ENCODE data around the gene ARHGAP5.

The ARHGAP5 gene

DNA sequence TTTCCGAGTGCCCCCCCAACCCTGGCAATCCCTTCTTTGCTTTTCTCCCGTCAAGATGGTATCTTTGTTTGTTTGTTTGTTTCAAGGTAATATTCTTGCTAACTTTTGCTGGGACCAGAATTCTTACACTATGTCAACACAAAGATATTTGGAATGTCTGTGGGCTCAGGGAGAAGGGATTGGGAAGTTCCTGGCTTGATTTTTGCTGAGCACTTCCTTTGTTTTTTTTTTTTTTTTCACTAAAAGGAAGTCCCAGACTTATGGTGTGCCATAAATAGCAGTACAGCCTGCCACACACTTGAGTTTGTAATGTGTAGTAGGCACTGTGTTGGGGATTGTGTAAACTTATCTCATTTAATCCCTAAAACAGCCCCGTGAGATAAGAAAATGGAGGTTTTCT is 113.6 kb downstream of the ARHGAP5 start:
- no peak for FAIRE-seq

DNA sequence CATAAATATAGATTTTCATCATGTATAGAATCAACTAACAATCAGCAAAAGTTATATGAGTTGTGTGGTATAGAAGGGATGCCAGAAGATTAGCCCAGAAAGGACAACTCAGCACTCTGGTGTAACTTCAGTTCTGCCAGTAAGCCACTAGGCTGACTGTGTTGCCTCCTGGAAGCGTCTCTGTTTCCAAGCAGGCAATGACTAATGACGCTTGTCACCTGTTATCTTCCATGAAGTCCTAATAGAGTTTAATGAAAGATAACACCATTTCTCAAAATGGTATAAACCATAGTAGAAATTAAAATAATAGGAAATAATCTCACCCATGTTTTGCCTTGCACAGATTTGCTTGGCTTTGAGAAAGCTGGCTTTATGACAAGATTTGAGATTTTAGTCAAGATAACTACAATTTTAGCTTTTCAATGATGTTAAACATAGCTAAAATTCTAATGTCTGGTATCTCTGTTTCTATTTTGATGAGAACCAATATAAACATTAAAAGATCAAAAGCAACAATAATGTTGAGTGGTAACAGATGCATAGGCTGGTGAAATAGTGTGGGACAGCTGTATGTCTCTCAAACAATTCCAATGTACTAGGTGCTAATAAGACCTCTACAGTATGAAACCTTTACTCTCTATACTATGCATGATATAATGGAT is 115.7 kb downstream of the ARHGAP5 start:
- no peak for FAIRE-seq

GRCh38 chr14:32193532-32193931 is 116.4 kb downstream of the ARHGAP5 start:
- no peak for FAIRE-seq

GRCh38 chr14:32195636-32196035 is 118.5 kb downstream of the ARHGAP5 start:
- no peak for FAIRE-seq

DNA sequence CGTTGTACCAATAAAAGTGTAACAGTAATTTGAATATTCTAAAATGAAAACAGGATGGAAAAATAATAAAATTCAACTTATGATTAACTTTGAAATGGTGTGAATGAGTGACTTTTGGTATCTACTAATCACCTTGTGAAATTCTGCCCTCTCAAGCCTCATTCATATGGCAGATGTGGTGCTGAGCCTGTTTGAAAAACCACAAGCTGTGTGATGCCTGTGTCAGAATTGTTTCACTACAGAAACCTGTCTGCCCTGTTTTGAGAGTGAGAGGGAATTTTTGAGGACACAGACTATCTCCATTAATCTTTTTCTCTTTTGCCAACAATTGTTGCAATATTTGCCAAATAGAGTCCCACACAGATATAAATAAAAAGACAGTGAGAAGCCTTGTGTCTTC is 120.8 kb downstream of the ARHGAP5 start:
- FAIRE-seq = no peak

- FAIRE-seq = no peak
Observed at GRCh38 chr14:32200368-32201192, 123.5 kb downstream of the ARHGAP5 start.

- no peak for FAIRE-seq
Observed at GRCh38 chr14:32201193-32201815, 124.2 kb downstream of the ARHGAP5 start.

- FAIRE-seq = no peak
Observed at GRCh38 chr14:32201816-32202490, 124.8 kb downstream of the ARHGAP5 start, which contains the start of gene RNU6-7. TSS of gene RNU6-7 (plus strand) at chr14:32202045.

GRCh38 chr14:32202491-32202997 is 125.4 kb downstream of the ARHGAP5 start:
- FAIRE-seq = no peak

- FAIRE-seq = peak; percentile 41
Observed at GRCh38 chr14:32202998-32203882, 126.1 kb downstream of the ARHGAP5 start, which contains the start of gene RNU6-8. TSS of gene RNU6-8 (minus strand) at chr14:32203269.

DNA sequence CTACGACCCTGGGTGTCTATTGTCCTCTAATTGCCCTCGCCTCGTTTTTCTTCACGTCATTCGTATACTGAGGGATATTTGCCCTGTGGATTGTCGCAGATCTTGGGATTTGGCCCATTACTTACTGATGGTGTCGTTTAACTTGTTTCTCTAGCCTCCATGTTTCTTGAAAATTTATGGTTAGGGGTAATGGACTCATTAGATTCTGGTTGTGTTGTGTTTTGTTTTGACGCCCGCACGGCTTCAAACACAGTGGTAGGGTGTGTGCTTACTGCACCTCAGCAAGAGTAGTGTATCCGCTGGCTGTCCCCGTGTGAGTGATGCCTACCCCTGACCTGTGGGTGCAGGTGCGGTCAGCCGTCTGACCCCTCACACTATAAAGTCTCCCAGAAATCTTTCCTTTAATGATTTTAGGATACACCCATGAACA is 126.8 kb downstream of the ARHGAP5 start:
- FAIRE-seq = no peak

DNA sequence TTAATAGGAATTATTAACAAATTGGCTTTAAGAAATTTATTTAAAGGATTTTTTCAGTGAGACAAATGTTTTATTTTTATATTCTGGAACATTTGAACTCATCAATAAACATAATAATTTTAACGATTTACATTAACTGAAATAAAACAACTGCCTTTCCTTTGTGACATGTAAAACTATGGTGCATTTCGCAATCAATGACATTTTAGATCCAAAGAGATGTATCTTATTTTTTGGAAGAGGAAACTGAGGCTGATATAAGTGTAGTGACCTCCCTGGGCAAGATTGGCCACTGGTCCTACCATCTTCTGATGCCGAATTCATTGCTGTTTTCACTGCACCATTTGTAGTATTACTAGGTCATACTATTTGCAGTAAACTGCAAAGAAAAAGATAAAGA is 128.4 kb downstream of the ARHGAP5 start:
- no peak for FAIRE-seq

- no peak for FAIRE-seq
Observed at GRCh38 chr14:32205984-32206383, 128.9 kb downstream of the ARHGAP5 start.

DNA sequence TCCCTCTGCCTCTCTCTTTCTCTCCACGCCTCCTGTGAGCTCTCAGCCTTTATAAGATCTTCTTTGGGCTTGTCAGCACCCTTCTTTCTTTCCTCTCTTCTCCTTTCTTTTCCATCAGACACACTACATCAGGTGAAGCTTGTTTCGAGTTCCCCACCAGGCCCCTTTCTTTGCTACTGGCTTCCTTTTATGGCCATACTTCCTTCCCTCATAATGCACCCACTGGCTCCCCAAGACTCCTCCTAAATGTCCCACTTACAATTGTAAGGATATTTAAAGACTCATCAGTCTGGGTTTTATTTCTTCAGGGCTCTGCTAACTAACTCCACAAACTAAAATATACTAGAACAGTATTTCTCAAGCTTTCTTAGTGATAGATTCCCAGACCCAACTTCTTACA is 129.4 kb downstream of the ARHGAP5 start:
- FAIRE-seq = no peak

DNA sequence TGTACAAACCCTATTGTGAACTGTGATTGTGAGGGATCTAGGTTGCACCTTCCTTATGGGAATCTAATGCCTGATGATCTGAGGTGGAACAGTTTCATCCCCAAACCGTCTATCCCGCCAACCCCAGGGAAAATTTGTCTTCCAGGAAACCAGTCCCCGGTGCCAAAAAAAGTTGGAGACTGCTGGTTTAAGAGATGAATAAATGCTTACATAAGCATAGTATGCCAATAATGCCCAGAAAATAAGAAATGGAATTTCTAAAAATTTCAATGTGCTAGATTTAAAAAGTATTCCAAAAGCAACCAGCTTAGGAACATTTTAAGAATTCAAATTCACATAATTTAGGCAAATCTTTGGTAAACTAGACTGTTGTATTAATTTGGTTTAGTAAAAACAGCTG is 131.4 kb downstream of the ARHGAP5 start:
- no peak for FAIRE-seq
